Right lobe of liver (tissue), 4 donors: ENCODE data around the gene LRFN2.

Experiments used
- CTCF ChIP-seq, 4 donors: fragments of 200-600 bp in 3 of 4; fragments of 450-650 bp in 1 of 4; IDR thresholded peaks; one replicate each; pipeline versions ENCODE4 v1.5.1 to v1.8.0; 2016 to 2022; ENCODE audit warnings: antibody characterized with exemption in 4 of 4, mild to moderate bottlenecking in 2 of 4
- POLR2A ChIP-seq: fragments of 450-650 bp; IDR thresholded peaks from one replicate; pipeline ENCODE4 v1.6.1; 2017; ENCODE audit warnings: antibody characterized with exemption, mild to moderate bottlenecking
- donor health status: DM: no; HTN: no; CAD: no.
- donor health status: DM: no; HTN: no; CAD: no.
- donor health status: DM: no; HTN: yes; CAD: no.

- TF ChIP-seq CTCF (IDR thresholded peaks at IDR 0.05) (no peak), POLR2A (no peak)
These were observed 110.5 kb downstream of the LRFN2 start for GRCh38 chr6:40476673-40477072.
